Measurements from ENCODE around the gene RHOBTB3. TPM values are rescaled to one million over a fixed set of nuclear protein-coding genes. Genes with fewer than 3 reads are reported as not detected.
A peak's percentile ranks its signal among the peaks of the same experiment; 100 is the strongest.

RHOBTB3 gene
- total and polyA plus RNA-seq, 7 donors = 12.3 to 151 (median 75.6) TPM

DNA sequence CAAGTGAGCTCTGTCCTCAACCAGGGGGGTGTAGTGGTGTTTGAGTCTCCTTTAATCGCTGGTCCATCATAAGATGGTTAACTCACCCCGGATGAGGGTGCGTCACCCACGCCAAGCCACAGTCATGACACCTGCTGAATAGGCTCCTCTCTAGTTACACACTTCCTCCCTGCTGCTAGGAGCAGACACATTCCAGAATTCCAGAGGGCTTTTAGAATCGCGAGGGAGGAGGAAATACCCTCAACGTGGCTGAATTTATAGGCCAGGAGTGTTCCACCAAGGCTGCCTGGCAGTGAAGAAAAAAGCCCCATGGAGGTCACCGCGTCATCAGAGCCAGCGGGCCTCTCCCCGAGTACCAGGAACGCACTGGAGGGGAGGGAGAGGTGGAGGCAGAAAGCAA lies 86.3 kb downstream of the RHOBTB3 start:
- intact Hi-C loops (cut with DNase I) = no loop called here
- peak overlapping the region in 3 of 4 donors; percentile 27 to 46 (median 28) for H3K27ac ChIP-seq
- H3K9me3 ChIP-seq = no peaks in the 10 kb centered on the region
- TF ChIP-seq POLR2AphosphoS5 (IDR thresholded peaks at IDR 0.05) = no peak
- TF ChIP-seq EP300 (IDR thresholded peaks at IDR 0.05) = no peak
- no peak for TF ChIP-seq POLR2A (IDR thresholded peaks at IDR 0.05)
- TF ChIP-seq, protein P1, sequence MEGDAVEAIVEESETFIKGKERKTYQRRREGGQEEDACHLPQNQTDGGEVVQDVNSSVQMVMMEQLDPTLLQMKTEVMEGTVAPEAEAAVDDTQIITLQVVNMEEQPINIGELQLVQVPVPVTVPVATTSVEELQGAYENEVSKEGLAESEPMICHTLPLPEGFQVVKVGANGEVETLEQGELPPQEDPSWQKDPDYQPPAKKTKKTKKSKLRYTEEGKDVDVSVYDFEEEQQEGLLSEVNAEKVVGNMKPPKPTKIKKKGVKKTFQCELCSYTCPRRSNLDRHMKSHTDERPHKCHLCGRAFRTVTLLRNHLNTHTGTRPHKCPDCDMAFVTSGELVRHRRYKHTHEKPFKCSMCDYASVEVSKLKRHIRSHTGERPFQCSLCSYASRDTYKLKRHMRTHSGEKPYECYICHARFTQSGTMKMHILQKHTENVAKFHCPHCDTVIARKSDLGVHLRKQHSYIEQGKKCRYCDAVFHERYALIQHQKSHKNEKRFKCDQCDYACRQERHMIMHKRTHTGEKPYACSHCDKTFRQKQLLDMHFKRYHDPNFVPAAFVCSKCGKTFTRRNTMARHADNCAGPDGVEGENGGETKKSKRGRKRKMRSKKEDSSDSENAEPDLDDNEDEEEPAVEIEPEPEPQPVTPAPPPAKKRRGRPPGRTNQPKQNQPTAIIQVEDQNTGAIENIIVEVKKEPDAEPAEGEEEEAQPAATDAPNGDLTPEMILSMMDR (IDR thresholded peaks at IDR 0.05) = no peak
- H3K4me3 ChIP-seq = no peak overlapping the region
- no peaks in the 10 kb centered on the region for H3K27me3 ChIP-seq
- peaks cover 0 to 29% (median 8%) of the 10 kb centered on the region in 4 donors for H3K36me3 ChIP-seq
- WGBS, 2 donors = 15 to 50% methylated on average over 12 of the region's 12 CpGs
- no peak for DNase-seq
- H3K4me1 ChIP-seq = peaks cover 0 to 44% (median 32%) of the 10 kb centered on the region in 4 donors

DNA sequence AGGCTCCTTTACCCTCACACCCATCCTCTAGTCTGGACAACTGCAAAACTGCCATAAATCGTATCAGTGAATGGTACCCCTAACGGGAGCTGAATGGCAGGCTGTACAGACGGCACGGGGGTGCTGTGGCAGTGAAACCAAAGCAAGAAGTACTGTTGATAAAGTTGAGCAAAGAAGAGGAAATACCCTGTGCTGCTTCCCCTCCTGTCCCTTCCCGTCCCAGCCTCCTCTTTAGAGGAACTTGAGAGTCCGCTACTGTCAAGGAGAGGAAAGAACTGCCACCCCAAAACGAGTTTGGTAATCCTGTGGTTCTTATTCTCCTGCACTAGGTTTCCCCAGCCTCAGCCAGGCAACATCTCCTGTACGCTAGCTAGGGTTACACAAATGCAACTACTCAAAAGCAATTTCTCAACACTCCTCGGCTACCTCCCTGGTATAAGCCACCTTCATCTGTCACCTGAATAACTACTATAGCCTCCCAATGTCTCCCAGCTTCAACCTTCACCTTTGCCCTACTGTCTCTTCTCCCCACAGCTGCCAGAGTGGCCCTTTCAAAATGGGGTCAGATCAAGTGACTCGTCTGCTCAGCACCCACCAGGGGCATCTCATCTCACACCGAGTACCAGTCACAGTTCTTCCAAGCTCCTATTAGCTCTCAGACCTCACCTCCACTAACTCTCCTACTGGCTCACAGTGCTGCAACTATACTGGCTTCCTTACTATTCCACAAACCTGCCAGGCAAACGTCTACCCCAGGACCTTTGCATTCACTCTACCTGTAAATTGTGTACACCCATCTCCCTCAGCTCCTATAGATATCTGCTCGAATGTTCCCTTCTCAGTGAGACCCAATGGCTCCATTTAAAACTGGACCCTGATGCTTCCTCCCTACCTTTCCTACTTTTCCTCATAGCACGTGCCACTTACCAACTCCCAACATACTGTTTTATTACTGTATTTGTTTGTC lies 87.3 kb downstream of the RHOBTB3 start:
- DNase-seq = no peak
- Histone ChIP-seq H3K27ac (peak overlapping the region; percentile 0 to 46 (median 34)), H3K36me3 (peaks cover 0 to 29% (median 8%) of the 10 kb centered on the region in 4 donors), H3K4me3 (peak overlapping the region in 1 of 4 donors; percentile 10), H3K9me3 (no peaks in the 10 kb centered on the region), H3K27me3 (no peaks in the 10 kb centered on the region), H3K4me1 (peaks cover 0 to 47% (median 38%) of the 10 kb centered on the region in 4 donors)
- intact Hi-C loops (cut with DNase I) = no loop called here
- TF ChIP-seq POLR2A (IDR thresholded peaks at IDR 0.05) (no peak), EP300 (IDR thresholded peaks at IDR 0.05) (no peak), POLR2AphosphoS5 (IDR thresholded peaks at IDR 0.05) (peak in 1 of 4 donors; percentile 15)
- TF ChIP-seq, protein P1 (IDR thresholded peaks at IDR 0.05) = no peak
- WGBS, 2 donors = 47 to 60% methylated on average over 14 of the region's 14 CpGs

DNA sequence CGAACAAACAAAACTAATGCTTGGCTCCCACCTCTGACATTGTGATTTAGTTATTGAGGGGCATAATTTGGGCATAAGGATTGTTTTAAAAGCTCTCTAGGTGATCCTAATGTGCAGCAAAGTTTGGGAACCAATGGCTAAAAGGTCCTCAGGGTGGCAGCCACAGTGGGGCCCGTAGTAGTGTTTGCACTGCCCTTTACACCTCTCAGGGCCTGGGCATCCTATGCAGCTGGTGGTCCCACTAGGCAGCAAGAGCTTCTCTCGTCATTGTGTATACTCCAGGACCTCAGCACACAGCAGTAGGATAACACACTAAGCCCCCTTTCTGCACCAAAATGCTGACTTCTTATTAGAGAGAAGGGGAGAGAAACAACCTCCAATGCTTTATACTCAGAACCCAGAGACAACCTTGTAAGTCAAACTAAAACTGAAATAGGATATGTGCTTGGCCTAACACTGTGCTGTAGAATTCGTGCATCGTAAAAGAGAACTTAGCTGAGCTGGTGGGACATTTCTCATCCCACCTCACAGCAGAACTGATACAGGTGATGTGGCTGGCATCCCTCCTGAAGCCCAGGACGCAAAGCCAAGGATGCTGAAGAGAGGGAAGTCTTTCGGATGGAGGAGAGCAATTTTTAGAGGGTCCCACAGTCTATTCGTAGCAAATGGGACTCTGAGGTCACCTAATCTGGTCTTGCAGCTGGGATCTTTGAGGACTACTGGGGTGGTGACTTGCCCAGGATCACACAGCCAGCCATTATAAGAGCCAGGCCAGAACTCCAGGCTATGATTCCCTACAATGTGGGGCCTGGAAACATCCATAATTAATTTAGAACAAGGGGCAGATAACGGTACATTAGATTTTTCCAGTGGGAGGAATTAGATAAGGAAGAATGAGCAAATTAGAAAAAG lies 90.2 kb downstream of the RHOBTB3 start:
- Histone ChIP-seq H3K9me3 (no peaks in the 10 kb centered on the region), H3K4me1 (peaks cover 0 to 60% (median 49%) of the 10 kb centered on the region in 4 donors), H3K4me3 (peak overlapping the region; percentile 58 to 69 (median 64)), H3K36me3 (peaks cover 0 to 7% (median 0%) of the 10 kb centered on the region in 4 donors), H3K27me3 (no peaks in the 10 kb centered on the region), H3K27ac (peak overlapping the region; percentile 83 to 89 (median 85))
- no peak for DNase-seq
- TF ChIP-seq EP300 (IDR thresholded peaks at IDR 0.05) = no peak
- TF ChIP-seq, protein P1 (IDR thresholded peaks at IDR 0.05) = no peak
- no peak for TF ChIP-seq POLR2AphosphoS5 (IDR thresholded peaks at IDR 0.05)
- no peak for TF ChIP-seq POLR2A (IDR thresholded peaks at IDR 0.05)
- WGBS, 2 donors = 31 to 48% methylated on average over 9 of the region's 9 CpGs
- intact Hi-C loops (cut with DNase I) = loop anchor here (5.0 kb wide), 3 partner anchors 89 to 174 kb away; partner anchors contain the start of genes RFESD and RHOBTB3

DNA sequence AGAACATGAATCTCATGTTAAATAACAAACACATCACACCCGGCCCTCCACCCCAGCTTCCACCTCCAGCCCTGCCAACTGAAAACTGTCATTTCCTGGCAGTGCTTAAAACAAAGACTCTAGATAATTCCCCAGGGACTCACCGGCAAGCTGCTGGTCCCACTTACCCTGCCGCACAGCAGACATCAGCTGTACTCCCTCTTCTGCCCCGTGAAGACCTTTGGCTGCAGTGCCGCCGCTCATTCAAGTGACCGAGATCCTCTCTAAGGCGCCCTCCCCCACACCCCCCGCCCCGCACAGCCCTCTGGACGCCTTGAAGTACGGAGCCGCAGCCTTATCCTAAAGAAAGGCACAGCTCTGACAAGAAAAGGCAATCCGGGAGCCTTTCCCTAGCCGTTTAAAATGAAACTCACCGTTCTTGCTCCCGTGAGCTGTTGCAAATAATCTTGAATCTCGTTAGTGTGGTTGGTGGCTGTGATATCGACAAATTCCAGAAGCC lies 91.0 kb downstream of the RHOBTB3 start:
- 0 to 1% methylated on average over 19 of the region's 19 CpGs for WGBS, 2 donors
- peaks cover 0 to 59% (median 47%) of the 10 kb centered on the region in 4 donors for H3K4me1 ChIP-seq

More for the DNA sequence above, 91.0 kb downstream of the RHOBTB3 start:
- TF ChIP-seq EP300 (IDR thresholded peaks at IDR 0.05) (no peak), POLR2AphosphoS5 (IDR thresholded peaks at IDR 0.05) (peak in 3 of 4 donors; percentile 2 to 44 (median 5)), POLR2A (IDR thresholded peaks at IDR 0.05) (no peak)
- TF ChIP-seq, protein P1 (IDR thresholded peaks at IDR 0.05) = no peak
- Histone ChIP-seq H3K36me3 (peaks cover 0 to 3% (median 0%) of the 10 kb centered on the region in 4 donors), H3K4me3 (peak overlapping the region; percentile 58 to 69 (median 64)), H3K27ac (peak overlapping the region; percentile 83 to 89 (median 85)), H3K9me3 (no peaks in the 10 kb centered on the region), H3K27me3 (no peaks in the 10 kb centered on the region)
- DNase-seq = peak; percentile 85
- intact Hi-C loops (cut with DNase I) = loop anchor here (5.0 kb wide), 3 partner anchors 90 to 175 kb away; partner anchors contain the start of genes RFESD and RHOBTB3
